ENCODE measurements around the gene TLL1.

DNA sequence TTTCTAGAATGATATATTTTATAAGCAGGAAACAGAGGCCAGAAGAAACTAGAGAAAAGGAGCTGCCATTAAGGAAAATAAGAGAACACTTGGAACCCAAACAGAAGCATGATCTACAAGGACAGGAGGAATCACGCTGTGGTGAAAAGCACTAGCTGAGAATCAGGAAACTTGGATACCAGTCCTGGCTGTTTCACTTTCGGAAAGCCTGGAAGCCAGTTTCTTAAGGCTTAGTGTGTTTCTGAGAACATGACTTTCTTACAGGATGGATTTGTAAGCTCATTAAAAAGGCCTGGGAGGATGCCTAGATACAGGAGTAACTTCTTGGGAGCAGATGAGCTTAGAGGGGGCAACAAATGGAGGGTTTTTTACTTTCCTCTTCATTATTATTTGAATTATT, 36.9 kb downstream of the TLL1 start:
- TF ChIP-seq, protein P1, sequence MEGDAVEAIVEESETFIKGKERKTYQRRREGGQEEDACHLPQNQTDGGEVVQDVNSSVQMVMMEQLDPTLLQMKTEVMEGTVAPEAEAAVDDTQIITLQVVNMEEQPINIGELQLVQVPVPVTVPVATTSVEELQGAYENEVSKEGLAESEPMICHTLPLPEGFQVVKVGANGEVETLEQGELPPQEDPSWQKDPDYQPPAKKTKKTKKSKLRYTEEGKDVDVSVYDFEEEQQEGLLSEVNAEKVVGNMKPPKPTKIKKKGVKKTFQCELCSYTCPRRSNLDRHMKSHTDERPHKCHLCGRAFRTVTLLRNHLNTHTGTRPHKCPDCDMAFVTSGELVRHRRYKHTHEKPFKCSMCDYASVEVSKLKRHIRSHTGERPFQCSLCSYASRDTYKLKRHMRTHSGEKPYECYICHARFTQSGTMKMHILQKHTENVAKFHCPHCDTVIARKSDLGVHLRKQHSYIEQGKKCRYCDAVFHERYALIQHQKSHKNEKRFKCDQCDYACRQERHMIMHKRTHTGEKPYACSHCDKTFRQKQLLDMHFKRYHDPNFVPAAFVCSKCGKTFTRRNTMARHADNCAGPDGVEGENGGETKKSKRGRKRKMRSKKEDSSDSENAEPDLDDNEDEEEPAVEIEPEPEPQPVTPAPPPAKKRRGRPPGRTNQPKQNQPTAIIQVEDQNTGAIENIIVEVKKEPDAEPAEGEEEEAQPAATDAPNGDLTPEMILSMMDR (IDR thresholded peaks at IDR 0.05) = no peak
- TF ChIP-seq POLR2A (IDR thresholded peaks at IDR 0.05) (no peak), EP300 (IDR thresholded peaks at IDR 0.05) (no peak)
